Loucy (cell line): Measurements from ENCODE around the gene FAIM.
"Not testable (repeated sequence)": the region's sequence is repeated elsewhere in the genome, so short reads cannot be mapped to it uniquely, and the experiment has no call there.

Experiments used
- H2AFZ ChIP-seq: fragments of 200-600 bp; sonication (generic); 2 replicates; pipeline ENCODE4 v1.6.0; 2016; ENCODE audit warnings: antibody characterized with exemption, mild to moderate bottlenecking, low read length, moderate library complexity
- H3F3A ChIP-seq: fragments of 200-600 bp; 2 replicates; pipeline ENCODE4 v1.6.0; 2016; ENCODE audit warnings: antibody characterized with exemption, low read depth, mild to moderate bottlenecking
- H3K27me3 ChIP-seq: fragments of 200-600 bp; sonication (generic); 2 replicates; pipeline ENCODE4 v1.6.1; 2014; ENCODE audit warnings: low read length, mild to moderate bottlenecking; ENCODE audit not compliant: insufficient read depth, poor library complexity, severe bottlenecking
- H3K36me3 ChIP-seq: fragments of 200-600 bp; sonication (generic); 2 replicates; pipeline ENCODE4 v1.6.1; 2016; ENCODE audit warnings: low read length; ENCODE audit not compliant: insufficient read depth
- H3K4me1 ChIP-seq: fragments of 200-600 bp; sonication (generic); 2 replicates; pipeline ENCODE4 v1.5.1; 2014; ENCODE audit warnings: low read length, mild to moderate bottlenecking; ENCODE audit not compliant: insufficient read depth, poor library complexity, severe bottlenecking
- H3K4me2 ChIP-seq: fragments of 200-600 bp; sonication (generic); 2 replicates; pipeline ENCODE4 v1.6.0; 2014; ENCODE audit warnings: antibody characterized with exemption, low read length, low read depth, mild to moderate bottlenecking; ENCODE audit not compliant: poor library complexity, severe bottlenecking
- H3K4me3 ChIP-seq: fragments of 200-600 bp; sonication (generic); 2 replicates; pipeline ENCODE4 v1.5.1; 2014; ENCODE audit warnings: low read length, mild to moderate bottlenecking, mixed read lengths; ENCODE audit not compliant: poor library complexity, severe bottlenecking
- H3K79me2 ChIP-seq: fragments of 200-600 bp; sonication (generic); 2 replicates; pipeline ENCODE4 v1.6.1; 2014; ENCODE audit warnings: low read length; ENCODE audit not compliant: insufficient read depth
- H3K9ac ChIP-seq: fragments of 200-600 bp; sonication (generic); 2 replicates; pipeline ENCODE4 v1.6.0; 2014; ENCODE audit warnings: mild to moderate bottlenecking, low read depth, low read length, moderate library complexity; ENCODE audit not compliant: poor library complexity, severe bottlenecking
- H3K9me2 ChIP-seq: fragments of 200-600 bp; sonication (generic); replicated peaks from 2 replicates; pipeline ENCODE4 v1.6.1; 2016; ENCODE audit warnings: low read depth, low read length, mixed read lengths
- H3K9me3 ChIP-seq: fragments of 200-600 bp; sonication (generic); 2 replicates; pipeline ENCODE4 v1.6.1; 2014; ENCODE audit warnings: mild to moderate bottlenecking, antibody characterized with exemption, low read length, low read depth; ENCODE audit not compliant: insufficient read depth
- H4K20me1 ChIP-seq: fragments of 200-600 bp; sonication (generic); 2 replicates; pipeline ENCODE4 v1.6.0; 2014; ENCODE audit warnings: antibody characterized with exemption, low read length, mild to moderate bottlenecking; ENCODE audit not compliant: insufficient read depth, poor library complexity, severe bottlenecking
- EZH2phosphoT487 ChIP-seq: fragments of 200-600 bp; IDR thresholded peaks from 2 replicates; pipeline ENCODE4 v1.6.1; 2018; ENCODE audit warnings: antibody characterized with exemption, mild to moderate bottlenecking, moderate library complexity, borderline replicate concordance
- TF ChIP-seq, protein P1 (sequence below): fragments of 200-600 bp; sonication (generic); conservative IDR thresholded peaks from 2 replicates; pipeline ENCODE4 v1.5.1; 2014; ENCODE audit warnings: mild to moderate bottlenecking, antibody characterized with exemption, low read length

FAIM gene

DNA sequence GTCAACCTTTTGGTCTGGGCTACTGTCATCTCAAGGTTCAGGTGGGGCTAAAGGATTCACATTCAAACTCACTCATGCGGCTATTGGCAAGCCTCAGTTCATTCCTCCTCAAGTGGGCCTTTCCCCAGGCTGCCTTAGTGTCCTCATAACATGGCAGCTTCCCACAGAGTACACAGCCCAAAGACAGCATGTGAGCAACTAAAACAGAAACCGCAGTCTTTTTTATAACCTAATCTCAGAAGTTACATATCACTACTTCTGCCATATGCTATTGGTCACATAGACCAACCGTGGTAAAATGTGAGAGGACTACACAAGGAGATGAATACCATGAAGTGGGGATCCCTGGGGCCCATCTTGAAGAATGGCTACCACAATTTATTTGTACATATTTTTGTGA, 10.0 kb upstream of the FAIM start:
- H3F3A ChIP-seq: 0 out of 2 replicates have a peak, but pooled peaks cover 2% of the 10 kb centered on the region
- no peak overlapping the region for H3K9ac ChIP-seq
- TF ChIP-seq EZH2phosphoT487: no peak
- TF ChIP-seq, protein P1, sequence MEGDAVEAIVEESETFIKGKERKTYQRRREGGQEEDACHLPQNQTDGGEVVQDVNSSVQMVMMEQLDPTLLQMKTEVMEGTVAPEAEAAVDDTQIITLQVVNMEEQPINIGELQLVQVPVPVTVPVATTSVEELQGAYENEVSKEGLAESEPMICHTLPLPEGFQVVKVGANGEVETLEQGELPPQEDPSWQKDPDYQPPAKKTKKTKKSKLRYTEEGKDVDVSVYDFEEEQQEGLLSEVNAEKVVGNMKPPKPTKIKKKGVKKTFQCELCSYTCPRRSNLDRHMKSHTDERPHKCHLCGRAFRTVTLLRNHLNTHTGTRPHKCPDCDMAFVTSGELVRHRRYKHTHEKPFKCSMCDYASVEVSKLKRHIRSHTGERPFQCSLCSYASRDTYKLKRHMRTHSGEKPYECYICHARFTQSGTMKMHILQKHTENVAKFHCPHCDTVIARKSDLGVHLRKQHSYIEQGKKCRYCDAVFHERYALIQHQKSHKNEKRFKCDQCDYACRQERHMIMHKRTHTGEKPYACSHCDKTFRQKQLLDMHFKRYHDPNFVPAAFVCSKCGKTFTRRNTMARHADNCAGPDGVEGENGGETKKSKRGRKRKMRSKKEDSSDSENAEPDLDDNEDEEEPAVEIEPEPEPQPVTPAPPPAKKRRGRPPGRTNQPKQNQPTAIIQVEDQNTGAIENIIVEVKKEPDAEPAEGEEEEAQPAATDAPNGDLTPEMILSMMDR: no peak
- no peaks in the 10 kb centered on the region for H4K20me1 ChIP-seq
- peaks cover 9% of the 10 kb centered on the region for H3K4me1 ChIP-seq
- H3K36me3 ChIP-seq: no peaks in the 10 kb centered on the region
- H3K9me3 ChIP-seq: peaks cover 4% of the 10 kb centered on the region; the same call in 1 of the 2 replicates
- no peak overlapping the region for H2AFZ ChIP-seq
- H3K27me3 ChIP-seq: no peaks in the 10 kb centered on the region
- no peak overlapping the region for H3K4me3 ChIP-seq
- peaks cover 5% of the 10 kb centered on the region for H3K79me2 ChIP-seq
- H3K9me2 ChIP-seq: no peaks in the 10 kb centered on the region
- no peak overlapping the region for H3K4me2 ChIP-seq

DNA sequence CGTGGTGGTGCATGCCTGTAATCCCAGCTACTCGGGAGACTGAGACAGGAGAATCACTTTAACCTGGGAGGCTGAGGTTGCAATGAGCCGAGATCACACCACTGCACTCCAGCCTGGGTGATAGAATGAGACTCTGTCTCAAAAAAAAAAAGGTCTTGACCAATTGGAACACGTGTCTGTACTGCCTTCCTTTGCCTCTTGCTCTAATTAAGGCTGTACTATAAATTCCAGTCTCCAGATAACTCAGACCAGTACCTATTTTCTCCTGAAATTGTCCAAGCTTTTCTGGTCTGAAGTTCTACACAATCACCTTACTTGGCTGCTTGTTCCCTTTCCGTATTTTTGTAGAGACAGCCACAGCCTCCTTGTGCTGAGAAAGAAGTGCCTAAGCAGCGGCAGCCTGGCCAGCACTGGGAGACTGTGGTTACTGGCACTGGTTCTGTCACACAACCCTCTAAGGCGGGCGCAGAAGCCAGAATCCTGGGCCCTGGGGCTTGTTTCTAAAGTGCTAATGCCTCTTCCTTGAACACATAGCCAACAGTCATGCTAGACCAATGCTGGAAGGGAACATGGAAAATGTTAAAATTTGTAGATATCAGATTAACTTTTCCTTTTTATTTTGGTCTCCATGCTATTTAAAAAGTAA, 8.3 kb upstream of the FAIM start:
- no peak for TF ChIP-seq EZH2phosphoT487
- TF ChIP-seq, protein P1: no peak
- H3K36me3 ChIP-seq: no peaks in the 10 kb centered on the region
- H3K4me2 ChIP-seq: no peak overlapping the region
- H3K4me3 ChIP-seq: no peak overlapping the region
- H3K79me2 ChIP-seq: no peaks in the 10 kb centered on the region
- H4K20me1 ChIP-seq: no peaks in the 10 kb centered on the region
- no peaks in the 10 kb centered on the region for H3K9me2 ChIP-seq
- no peak overlapping the region for H3K9ac ChIP-seq
- no peaks in the 10 kb centered on the region for H3F3A ChIP-seq
- peaks cover under 1% of the 10 kb centered on the region for H3K4me1 ChIP-seq
- H3K27me3 ChIP-seq: no peaks in the 10 kb centered on the region
- H3K9me3 ChIP-seq: peaks cover 4% of the 10 kb centered on the region; the same call in 1 of the 2 replicates
- H2AFZ ChIP-seq: no peak overlapping the region

DNA sequence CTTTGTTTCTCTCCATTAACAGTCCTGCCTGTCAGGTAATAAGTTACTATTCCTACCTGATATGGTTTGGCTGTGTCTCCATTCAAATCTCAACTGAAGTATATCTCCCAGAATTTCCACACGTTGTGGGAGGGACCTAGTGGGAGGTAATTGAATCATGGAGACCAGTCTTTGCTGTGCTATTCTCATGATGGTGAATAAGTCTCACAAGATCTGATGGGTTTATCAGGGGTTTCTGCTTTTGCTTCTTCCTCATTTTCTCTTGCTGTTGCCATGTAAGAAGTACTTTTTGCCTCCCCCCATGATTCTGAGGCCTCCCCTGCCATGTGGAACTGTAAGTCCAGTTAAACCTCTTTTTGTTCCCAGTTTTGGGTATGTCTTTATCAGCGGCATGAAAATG, 6.9 kb upstream of the FAIM start:
- not testable (repeated sequence) for H2AFZ ChIP-seq, H3F3A ChIP-seq, H4K20me1 ChIP-seq, H3K36me3 ChIP-seq, H3K9me2 ChIP-seq, H3K79me2 ChIP-seq, H3K4me3 ChIP-seq, H3K9ac ChIP-seq, H3K27me3 ChIP-seq, H3K4me2 ChIP-seq, H3K9me3 ChIP-seq, H3K4me1 ChIP-seq

DNA sequence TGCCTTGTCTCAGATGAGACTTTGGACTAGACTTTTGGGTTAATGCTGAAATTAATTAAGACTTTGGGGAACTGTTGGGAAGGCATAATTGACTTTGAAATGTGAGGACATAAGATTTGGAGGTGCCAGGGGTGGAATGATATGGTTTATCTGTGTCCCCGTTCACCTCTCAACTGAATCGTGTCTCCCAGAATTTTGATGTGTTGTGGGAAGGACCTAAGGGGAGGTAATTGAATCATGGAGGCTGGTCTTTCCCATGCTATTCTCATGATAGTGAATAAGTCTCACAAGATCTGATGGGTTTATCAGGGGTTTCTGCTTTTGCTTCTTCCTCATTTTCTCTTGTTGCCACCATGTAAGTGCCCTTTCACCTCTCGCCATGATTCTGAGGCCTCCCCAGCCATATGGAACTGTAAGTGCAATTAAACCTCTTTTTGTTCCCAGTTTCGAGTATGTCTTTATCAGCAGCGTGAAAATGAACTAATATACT, 4.4 kb upstream of the FAIM start:
- not testable (repeated sequence) for H2AFZ ChIP-seq, H4K20me1 ChIP-seq, H3F3A ChIP-seq, H3K36me3 ChIP-seq, H3K4me2 ChIP-seq, H3K9ac ChIP-seq, H3K27me3 ChIP-seq, H3K4me3 ChIP-seq, H3K4me1 ChIP-seq, H3K9me3 ChIP-seq, H3K79me2 ChIP-seq, H3K9me2 ChIP-seq
